ENCODE data around the gene SLC25A21.

Gene SLC25A21

DNA sequence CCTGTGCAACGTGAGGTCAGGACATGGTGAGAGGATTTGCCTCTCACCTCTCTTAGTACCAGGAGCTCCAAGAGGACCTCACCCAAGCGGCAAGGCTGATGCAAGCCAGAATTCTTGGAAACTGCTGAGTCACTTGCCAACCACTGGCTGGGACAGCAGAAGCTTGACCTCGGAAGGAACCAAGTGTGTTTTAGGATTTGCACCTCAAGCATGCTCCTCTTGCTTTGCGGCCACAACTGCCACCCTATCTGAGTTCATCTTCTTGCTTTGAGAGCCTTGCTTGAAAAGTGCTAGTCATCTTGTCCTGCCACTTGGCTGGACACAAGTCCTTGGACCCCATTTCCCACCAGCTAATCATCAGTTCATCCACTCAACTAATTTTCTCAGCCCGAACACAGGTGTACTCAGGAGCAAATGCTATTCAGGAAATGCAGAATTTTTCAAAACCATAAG, 195.8 kb downstream of the SLC25A21 start:
- peak; percentile 37 for DNase-seq

DNA sequence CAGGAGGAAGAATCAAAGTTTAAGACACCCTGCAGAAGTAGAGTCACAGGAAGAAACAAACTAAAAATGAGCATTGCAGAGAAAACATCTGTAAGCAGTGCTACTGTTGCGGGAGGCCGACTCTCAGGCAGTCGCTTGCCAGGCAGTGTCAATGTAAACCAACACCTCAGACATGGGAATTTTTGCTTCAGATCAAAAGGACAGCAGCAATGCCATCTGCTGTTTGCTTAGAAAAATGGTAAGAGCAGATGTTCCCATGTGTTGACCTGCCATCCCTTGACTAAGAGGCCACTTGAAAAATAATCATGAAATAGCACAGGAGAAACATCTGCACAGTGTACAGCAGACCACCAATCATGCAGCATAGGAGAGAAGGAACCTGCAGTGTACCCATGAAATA, 196.6 kb downstream of the SLC25A21 start:
- DNase-seq, result peak; percentile 96

DNA sequence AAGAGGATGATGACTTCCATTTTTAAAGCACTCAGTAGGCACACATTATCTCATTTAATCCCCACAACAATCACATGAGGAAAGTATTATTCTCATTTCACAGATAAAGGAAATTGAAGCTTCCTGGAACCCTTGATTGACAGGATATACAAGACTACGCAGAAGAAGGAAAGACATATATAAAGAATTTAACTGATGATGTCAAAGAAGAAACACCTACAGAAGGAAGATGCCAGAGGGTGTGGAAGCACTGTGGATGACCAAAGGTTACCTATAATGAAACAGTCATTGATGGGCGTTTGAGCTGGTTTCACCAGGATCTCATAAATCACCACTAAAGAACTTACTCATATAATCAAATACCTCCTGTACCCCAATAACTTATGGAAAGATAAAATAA, 197.4 kb downstream of the SLC25A21 start:
- DNase-seq, result no peak

DNA sequence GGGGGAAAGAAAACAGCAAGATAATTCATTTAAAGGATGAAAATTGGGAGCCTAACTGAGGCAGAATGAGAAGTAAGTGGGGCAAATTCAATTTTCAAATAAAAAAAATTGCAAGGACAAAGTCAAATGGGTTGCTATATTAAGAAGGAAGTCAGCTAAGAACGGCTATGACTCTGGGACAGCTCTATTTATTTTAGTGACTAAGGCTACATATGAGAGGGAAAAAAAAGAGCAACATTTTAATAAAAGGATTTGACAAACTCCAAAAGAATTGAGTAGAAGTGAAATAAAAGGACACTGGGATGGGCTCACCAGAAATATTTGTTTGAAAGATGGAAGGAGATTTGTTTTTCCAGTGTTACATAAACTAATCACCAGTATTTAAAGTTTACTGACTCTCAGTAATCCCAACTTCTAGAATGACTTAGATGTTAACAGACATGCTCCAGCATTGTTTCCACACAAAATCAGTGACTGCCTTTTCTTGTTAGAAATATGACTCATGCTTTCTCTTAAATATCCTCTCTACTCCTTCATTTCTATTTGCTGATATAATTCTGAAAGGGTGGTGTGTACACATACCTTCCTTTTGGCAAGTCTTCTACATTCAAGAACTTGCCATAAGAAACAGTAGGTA, 198.5 kb downstream of the SLC25A21 start:
- DNase-seq, result no peak

- DNase-seq, result no peak
Measured at GRCh38 chr14:36971263-36971855, 201.0 kb downstream of the SLC25A21 start.

DNA sequence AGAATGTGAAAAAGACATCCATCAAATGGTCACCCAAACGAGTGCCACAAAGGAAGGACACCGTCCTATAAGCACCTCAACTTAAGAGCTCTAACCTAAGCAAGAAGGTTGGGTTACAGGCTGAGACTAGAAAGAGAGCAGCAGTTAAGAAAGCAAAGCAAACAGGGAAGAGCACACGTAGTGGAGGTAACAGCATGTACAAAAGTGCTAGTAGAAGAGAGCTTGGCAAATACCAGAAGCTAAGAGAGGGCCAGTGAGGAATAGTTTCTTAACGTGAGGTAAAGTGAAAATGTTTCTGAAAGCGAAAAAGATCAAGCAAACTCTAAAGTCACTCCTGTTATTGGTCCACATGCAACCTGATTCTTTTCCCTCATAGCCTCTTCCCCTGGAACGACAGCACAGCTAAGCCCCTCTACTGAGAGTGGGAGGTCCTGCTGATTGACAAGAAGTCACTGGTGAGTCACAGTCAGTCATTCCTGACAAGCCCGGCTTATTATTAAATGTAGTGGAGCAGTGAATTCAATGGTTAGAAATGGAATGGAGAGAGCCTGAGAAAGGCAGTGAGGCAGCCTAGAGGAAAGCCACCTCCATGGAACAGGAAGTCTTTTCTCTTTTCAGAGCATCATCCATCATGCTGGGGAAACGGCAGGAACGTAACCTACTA, 204.4 kb downstream of the SLC25A21 start:
- peak; percentile 34 for DNase-seq

- DNase-seq, result no peak
Measured at GRCh38 chr14:36955967-36956366, 216.4 kb downstream of the SLC25A21 start.

GRCh38 chr14:36955376-36955775, 217.0 kb downstream of the SLC25A21 start:
- DNase-seq, result no peak

DNA sequence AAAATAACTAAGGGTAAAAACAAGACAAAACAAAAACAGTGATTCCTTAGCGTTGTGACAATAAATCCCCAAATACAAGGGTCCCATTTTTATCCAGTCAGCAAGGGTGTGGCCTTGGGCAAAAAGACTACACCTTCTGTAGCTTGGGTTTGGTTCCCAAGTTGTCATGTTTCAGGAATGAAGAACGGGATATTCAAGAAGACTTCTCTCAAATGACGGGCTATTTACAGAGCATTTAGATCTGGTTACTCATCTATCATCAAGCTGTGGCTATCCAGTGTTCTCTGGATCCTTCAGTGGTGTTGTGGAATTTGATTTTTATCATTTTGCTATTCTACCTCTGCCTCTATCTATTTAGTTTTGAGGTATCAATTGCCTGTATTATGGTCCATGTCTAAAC, 219.7 kb downstream of the SLC25A21 start:
- no peak for DNase-seq

GRCh38 chr14:36951380-36951911, 221.0 kb downstream of the SLC25A21 start:
- no peak for DNase-seq

DNA sequence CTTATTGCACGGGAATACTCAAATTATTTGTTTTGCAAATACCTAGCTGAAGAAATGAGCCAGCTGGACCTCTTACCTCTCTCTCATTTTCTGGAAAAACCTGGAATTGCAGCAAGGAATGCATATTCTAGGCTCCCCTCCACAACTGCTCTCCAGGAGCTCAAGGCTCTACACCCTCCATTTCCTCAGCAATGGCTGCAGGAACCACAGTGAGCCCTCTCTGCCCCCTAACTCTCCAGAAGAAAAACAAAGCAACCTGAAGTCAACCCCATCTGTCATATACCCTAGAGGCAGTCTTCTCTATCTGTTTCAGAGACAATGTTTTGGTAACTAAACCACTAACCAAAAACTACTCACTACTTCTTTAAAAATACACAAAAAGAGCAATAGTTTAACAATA, 221.6 kb downstream of the SLC25A21 start:
- no peak for DNase-seq

DNA sequence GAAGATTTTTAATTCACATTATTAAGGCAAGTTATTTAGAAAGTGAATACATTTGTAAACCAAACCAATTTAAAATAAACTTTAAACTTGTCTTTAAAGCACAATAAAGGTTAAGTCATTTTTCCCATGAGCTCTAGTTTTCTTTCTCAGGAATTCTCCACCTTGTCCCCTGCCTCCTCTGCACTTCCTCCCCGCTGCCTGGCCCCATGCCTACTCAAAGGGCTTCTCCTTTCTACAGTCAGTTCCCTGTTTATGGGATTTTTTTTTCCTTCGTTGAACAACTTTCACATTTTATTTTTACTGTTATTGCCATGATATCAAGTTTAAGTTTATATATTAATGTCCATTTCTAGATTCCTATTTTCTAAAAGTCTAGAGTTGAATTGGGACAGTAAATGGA, 223.0 kb downstream of the SLC25A21 start:
- no peak for DNase-seq

GRCh38 chr14:36948157-36948859, 224.1 kb downstream of the SLC25A21 start:
- DNase-seq, result no peak

DNA sequence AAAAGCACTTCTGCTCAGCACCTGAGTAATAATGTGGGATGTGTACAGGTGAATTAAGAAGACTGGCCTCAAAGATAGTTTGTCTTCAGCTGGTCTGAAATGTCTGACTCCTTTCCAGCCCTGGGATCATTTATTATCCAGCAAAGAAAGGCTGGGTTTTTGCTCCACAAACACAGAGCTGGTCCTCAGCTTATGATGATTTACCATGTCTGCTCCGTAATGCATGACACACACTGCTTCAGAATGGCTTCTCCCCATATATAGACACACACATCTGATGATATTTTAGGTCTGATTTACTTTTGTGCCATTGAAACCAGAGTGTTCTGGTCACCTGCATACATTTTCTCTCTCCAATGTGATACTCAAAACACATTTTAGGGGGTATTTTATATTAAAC, 225.0 kb downstream of the SLC25A21 start:
- no peak for DNase-seq

DNA sequence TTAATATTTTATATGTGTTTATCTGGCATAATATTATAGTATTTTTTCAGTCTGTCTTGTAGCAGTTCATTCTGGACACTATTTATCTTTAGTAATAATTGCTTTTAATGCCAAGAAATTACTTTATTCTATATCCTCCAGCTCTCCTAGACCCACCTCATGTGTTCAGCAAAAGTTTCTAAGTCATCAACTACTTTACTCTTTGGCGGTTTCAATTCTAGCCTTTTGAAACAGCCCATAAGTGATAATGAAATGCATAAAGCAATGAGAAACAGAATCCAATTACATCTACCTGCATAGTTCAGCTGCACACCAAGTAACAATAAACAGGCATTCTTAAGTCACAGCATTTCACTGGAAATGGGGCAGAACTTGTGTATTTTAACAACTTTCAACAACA, 225.5 kb downstream of the SLC25A21 start:
- DNase-seq, result no peak

GRCh38 chr14:36944307-36945010, 227.9 kb downstream of the SLC25A21 start:
- no peak for DNase-seq

DNA sequence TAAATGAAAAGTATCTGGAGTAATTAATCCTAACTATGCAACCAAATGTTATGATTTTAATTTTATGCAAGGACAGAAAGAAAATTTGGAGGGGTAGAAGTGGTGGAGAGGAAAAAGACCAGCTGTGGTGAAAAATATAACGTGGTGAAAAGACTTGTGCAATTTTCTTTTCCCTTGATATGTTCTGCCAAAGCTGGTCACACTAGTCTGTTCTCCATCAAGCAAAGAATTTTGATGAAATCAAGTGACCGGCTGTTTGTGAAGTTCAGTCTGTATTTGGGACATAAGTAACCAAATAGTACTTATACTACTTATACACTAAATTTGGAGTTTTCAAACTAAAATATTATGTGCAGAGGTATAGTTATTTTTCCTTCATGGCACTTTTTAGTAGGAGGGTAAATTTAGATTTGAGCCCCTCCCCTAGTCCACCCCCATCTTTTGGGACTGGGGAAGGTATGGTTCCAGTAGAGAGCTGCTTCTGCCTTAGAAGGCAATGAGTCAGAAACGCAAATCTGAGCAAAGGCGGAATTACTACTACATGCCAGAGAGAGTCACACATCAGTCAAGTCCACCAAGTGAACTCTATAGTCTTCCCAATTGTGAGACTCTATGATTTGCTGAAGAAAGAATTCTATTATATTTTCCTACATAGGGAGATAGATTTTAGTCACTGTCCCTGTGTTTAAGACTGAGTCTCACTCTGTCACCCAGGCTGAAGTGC, 229.7 kb downstream of the SLC25A21 start:
- DNase-seq, result no peak

DNA sequence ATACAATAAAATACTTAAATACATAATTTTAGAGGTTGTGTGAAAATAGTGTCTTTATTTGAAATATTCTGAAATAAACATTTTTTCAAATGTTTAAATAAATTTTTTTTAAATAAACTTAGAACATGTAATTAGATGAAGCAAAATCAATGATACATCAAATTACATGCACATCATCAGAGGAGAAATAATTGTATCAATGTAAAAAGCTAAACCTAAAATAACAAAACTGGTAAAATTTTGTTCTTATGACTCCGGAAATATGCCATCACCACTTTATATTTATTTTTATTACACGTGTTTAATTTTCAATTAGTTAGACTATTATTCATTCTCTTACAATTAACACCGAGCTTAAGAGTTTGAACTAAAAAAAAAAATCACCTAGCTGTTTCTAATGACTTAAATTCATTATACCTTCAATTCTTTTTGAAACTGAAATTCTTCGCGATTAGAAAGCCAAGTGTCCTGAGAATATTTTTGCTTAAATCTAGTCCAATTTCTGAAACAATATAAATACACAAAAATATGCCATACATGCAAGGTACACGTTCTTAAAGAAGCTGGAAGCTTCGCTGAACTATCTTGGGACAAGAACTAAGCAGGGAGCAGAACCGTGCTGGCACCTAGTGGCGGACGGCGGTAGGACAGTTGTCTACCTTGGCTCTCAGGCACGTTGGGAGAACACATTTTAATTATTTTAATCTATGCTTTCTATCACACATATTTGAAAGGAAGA, 230.5 kb downstream of the SLC25A21 start:
- DNase-seq, result peak; percentile 83

- no peak for DNase-seq
Measured at GRCh38 chr14:36940476-36940875, 231.9 kb downstream of the SLC25A21 start.

GRCh38 chr14:36939265-36939664, 233.1 kb downstream of the SLC25A21 start:
- no peak for DNase-seq

DNA sequence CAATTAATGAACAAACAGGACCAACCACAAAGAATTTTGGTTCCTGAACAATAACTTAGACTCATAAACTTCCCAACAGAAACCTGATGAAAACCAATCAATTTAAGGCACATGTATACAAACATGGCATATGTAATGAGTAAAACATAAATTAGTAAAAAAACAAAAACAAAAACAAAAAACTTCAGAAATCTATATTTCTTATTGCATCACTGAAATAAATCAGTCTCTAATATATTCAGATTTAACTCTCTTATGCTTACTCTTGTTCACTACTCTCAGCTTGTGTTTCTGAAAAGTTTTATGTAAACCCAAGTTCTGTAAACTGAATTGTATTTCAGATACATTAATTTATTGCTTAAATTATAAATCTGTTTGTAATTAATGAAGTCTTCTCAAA, 233.7 kb downstream of the SLC25A21 start:
- no peak for DNase-seq

All from NCI-H510A treated with DMSO at 0.1 percent for 48 hours (cell line).